ENCODE measurements around the gene SEC14L5.
"Not testable (repeated sequence)": the region's sequence is repeated elsewhere in the genome, so short reads cannot be mapped to it uniquely, and the experiment has no call there.

SEC14L5 gene

GRCh38 chr16:4948903-4949766, 9.0 kb upstream of the SEC14L5 start:
- in situ Hi-C loops (cut with HindIII; ENCODE audit: low sequenced_read_pairs): no loop called here

- in situ Hi-C loops (cut with HindIII; ENCODE audit: low sequenced_read_pairs): no loop called here
Observed at GRCh38 chr16:4949986-4950385, 8.1 kb upstream of the SEC14L5 start.

GRCh38 chr16:4951583-4951982, 6.5 kb upstream of the SEC14L5 start:
- in situ Hi-C loops (cut with HindIII; ENCODE audit: low sequenced_read_pairs): not testable (repeated sequence)

- in situ Hi-C loops (cut with HindIII; ENCODE audit: low sequenced_read_pairs): no loop called here
Observed at GRCh38 chr16:4954714-4955113, 3.4 kb upstream of the SEC14L5 start.

- in situ Hi-C loops (cut with HindIII; ENCODE audit: low sequenced_read_pairs): no loop called here
Observed at GRCh38 chr16:4957420-4957719, 760 bp upstream of the SEC14L5 start.

GRCh38 chr16:4958510-4959438, 644 bp downstream of the SEC14L5 start:
- in situ Hi-C loops (cut with HindIII; ENCODE audit: low sequenced_read_pairs): no loop called here

- in situ Hi-C loops (cut with HindIII; ENCODE audit: low sequenced_read_pairs): no loop called here
Observed at GRCh38 chr16:4960579-4960978, 2.4 kb downstream of the SEC14L5 start.

GRCh38 chr16:4962716-4963115, 4.6 kb downstream of the SEC14L5 start:
- in situ Hi-C loops (cut with HindIII; ENCODE audit: low sequenced_read_pairs): no loop called here

GRCh38 chr16:4963527-4963926, 5.4 kb downstream of the SEC14L5 start:
- in situ Hi-C loops (cut with HindIII; ENCODE audit: low sequenced_read_pairs): not testable (repeated sequence)

- in situ Hi-C loops (cut with HindIII; ENCODE audit: low sequenced_read_pairs): no loop called here
Observed at GRCh38 chr16:4966736-4967453, 8.8 kb downstream of the SEC14L5 start.

- in situ Hi-C loops (cut with HindIII; ENCODE audit: low sequenced_read_pairs): not testable (repeated sequence)
Observed at GRCh38 chr16:4968278-4968677, 10.1 kb downstream of the SEC14L5 start.

- in situ Hi-C loops (cut with HindIII; ENCODE audit: low sequenced_read_pairs): no loop called here
Observed at GRCh38 chr16:4968879-4969483, 10.9 kb downstream of the SEC14L5 start.

- in situ Hi-C loops (cut with HindIII; ENCODE audit: low sequenced_read_pairs): no loop called here
Observed at GRCh38 chr16:4970010-4970409, 11.9 kb downstream of the SEC14L5 start.

GRCh38 chr16:4972938-4973587, 14.9 kb downstream of the SEC14L5 start:
- in situ Hi-C loops (cut with HindIII; ENCODE audit: low sequenced_read_pairs): no loop called here

- in situ Hi-C loops (cut with HindIII; ENCODE audit: low sequenced_read_pairs): no loop called here
Observed at GRCh38 chr16:4976079-4976478, 17.9 kb downstream of the SEC14L5 start.

GRCh38 chr16:4976611-4977145, 18.5 kb downstream of the SEC14L5 start:
- in situ Hi-C loops (cut with HindIII; ENCODE audit: low sequenced_read_pairs): no loop called here

- in situ Hi-C loops (cut with HindIII; ENCODE audit: low sequenced_read_pairs): no loop called here
Observed at GRCh38 chr16:4979164-4979563, 21.0 kb downstream of the SEC14L5 start.

GRCh38 chr16:4979736-4980660, 21.9 kb downstream of the SEC14L5 start:
- in situ Hi-C loops (cut with HindIII; ENCODE audit: low sequenced_read_pairs): no loop called here

GRCh38 chr16:4980691-4981090, 22.6 kb downstream of the SEC14L5 start:
- in situ Hi-C loops (cut with HindIII; ENCODE audit: low sequenced_read_pairs): no loop called here

Data from DLD1 (cell line).